AG09319 (cell line): ENCODE results near the gene COL28A1.

Experiments used
- DNase-seq: peaks from one replicate; pipeline ENCODE4 v3.0.0-alpha.2; 2010; ENCODE audit warnings: low read depth; ENCODE audit errors: extremely low read depth
- CTCF ChIP-seq: IDR thresholded peaks from 2 replicates; pipeline ENCODE4 v1.5.1; 2011; ENCODE audit warnings: low read depth, mild to moderate bottlenecking, inconsistent platforms, low read length, moderate library complexity

The COL28A1 gene

GRCh38 chr7:7421826-7422225 is 113.8 kb downstream of the COL28A1 start:
- TF ChIP-seq CTCF = no peak

GRCh38 chr7:7418997-7419396 is 116.7 kb downstream of the COL28A1 start:
- TF ChIP-seq CTCF = no peak
- DNase-seq = no peak

More at GRCh38 chr7:7421826-7422225, 113.8 kb downstream of the COL28A1 start:
- no peak for DNase-seq

- TF ChIP-seq CTCF = no peak
- no peak for DNase-seq
Observed at GRCh38 chr7:7417851-7418250, 117.8 kb downstream of the COL28A1 start.

- DNase-seq = no peak
- no peak for TF ChIP-seq CTCF
Observed at GRCh38 chr7:7417414-7417813, 118.3 kb downstream of the COL28A1 start.

- TF ChIP-seq CTCF = no peak
- no peak for DNase-seq
Observed at GRCh38 chr7:7416031-7416858, 119.4 kb downstream of the COL28A1 start.

GRCh38 chr7:7414791-7415603 is 120.7 kb downstream of the COL28A1 start:
- no peak for DNase-seq
- TF ChIP-seq CTCF = no peak

GRCh38 chr7:7408001-7408770 is 127.5 kb downstream of the COL28A1 start:
- TF ChIP-seq CTCF = no peak
- no peak for DNase-seq
